HG02623 (cell line): ENCODE measurements around the gene FNTB.

ENCODE experiments used
- ATAC-seq: cut with Tn5 transposase; IDR thresholded peaks from one replicate; pipeline ENCODE4 v1.9.1; 2021; ENCODE audit warnings: moderate library complexity; ENCODE audit not compliant: unreplicated experiment

Gene FNTB

GRCh38 chr14:65109357-65109756, 122.7 kb downstream of the FNTB start:
- ATAC-seq: no peak

GRCh38 chr14:65110525-65110924, 123.8 kb downstream of the FNTB start:
- no peak for ATAC-seq
